Caco-2 (cell line): Measurements from ENCODE around the gene EPC2. TPM values are rescaled to one million over a fixed set of nuclear protein-coding genes. Genes with fewer than 3 reads are reported as not detected.
A peak's percentile ranks its signal among the peaks of the same experiment; 100 is the strongest.

Experiments
- BruUV-seq: library from RNA; stranded (reverse); fragments of 400-500 nt; replicated peaks from 2 replicates; lab custom pipeline; 2021; lab: Mats Ljungman, UMichigan
- CTCF ChIA-PET: fragments of 300-600 bp; sonication (Branson Sonifier 250); formaldehyde crosslinking; loops from one replicate; lab custom pipeline; 2022; ENCODE audit warnings: antibody characterized with exemption; lab: Charles Lee
- POLR2A ChIA-PET: fragments of 300-600 bp; sonication (Branson Sonifier 250); formaldehyde crosslinking; loops from one replicate; lab custom pipeline; 2022; ENCODE audit warnings: antibody characterized with exemption; lab: Charles Lee
- DNase-seq, 2 experiments: peaks; one replicate each; pipeline versions ENCODE4 v3.0.0 to v3.0.0-alpha.2; 2020 to 2022
- H3K27me3 ChIP-seq: replicated peaks from 2 replicates; pipeline ENCODE4 v1.6.0; 2011; ENCODE audit warnings: low read length; ENCODE audit not compliant: control insufficient read depth, insufficient read depth
- H3K36me3 ChIP-seq: 2 replicates; pipeline ENCODE4 v1.5.1; 2011; ENCODE audit warnings: low read length; ENCODE audit not compliant: control insufficient read depth, insufficient read depth
- H3K4me1 ChIP-seq: fragments of 250-450 bp; sonication (Bioruptor Pico); 2 replicates; pipeline ENCODE4 v1.5.1; 2020; ENCODE audit warnings: mild to moderate bottlenecking
- H3K4me3 ChIP-seq: 2 replicates; pipeline ENCODE4 v1.5.1; 2011; ENCODE audit warnings: low read depth, mild to moderate bottlenecking, control low read depth, low read length
- H3K9me3 ChIP-seq: fragments of 250-450 bp; sonication (Bioruptor Pico); 2 replicates; pipeline ENCODE4 v1.5.1; 2020; ENCODE audit warnings: mild to moderate bottlenecking, moderate library complexity
- H3K27ac Mint-ChIP-seq: one replicate; pipeline ENCODE4 v1.8.0; 2022; ENCODE audit warnings: mixed read lengths; ENCODE audit not compliant: unreplicated experiment
- H3K27me3 Mint-ChIP-seq: one replicate; pipeline ENCODE4 v1.8.0; 2022; ENCODE audit warnings: mixed read lengths; ENCODE audit not compliant: insufficient read depth, unreplicated experiment
- H3K36me3 Mint-ChIP-seq: one replicate; pipeline ENCODE4 v1.8.0; 2022; ENCODE audit warnings: mild to moderate bottlenecking, mixed read lengths; ENCODE audit not compliant: insufficient read depth, unreplicated experiment
- H3K4me1 Mint-ChIP-seq: one replicate; pipeline ENCODE4 v1.8.0; 2022; ENCODE audit warnings: low read depth, mixed read lengths; ENCODE audit not compliant: unreplicated experiment
- H3K4me3 Mint-ChIP-seq: one replicate; pipeline ENCODE4 v1.8.0; 2022; ENCODE audit warnings: mild to moderate bottlenecking, moderate library complexity, mixed read lengths; ENCODE audit not compliant: unreplicated experiment
- H3K9me3 Mint-ChIP-seq: one replicate; pipeline ENCODE4 v1.8.0; 2022; ENCODE audit warnings: mixed read lengths; ENCODE audit not compliant: unreplicated experiment
- intact Hi-C: fragments of 100-400 bp; cut with micrococcal nuclease; formaldehyde crosslinking; loops from one replicate; pipeline ENCODE4 v1.10.0; 2022; ENCODE audit not compliant: unreplicated experiment
- total RNA-seq: library from RNA; stranded (reverse); gene quantifications from 2 replicates; pipeline ENCODE4 v1.2.3, GENCODE V29; 2022
- TF ChIP-seq, protein P1 (sequence below), 2 experiments: fragments of 200-600 bp in 1 of 2; IDR thresholded peaks; 1 replicate in 1 of 2; 2 replicates in 1 of 2; pipeline versions ENCODE4 v1.5.1 to v1.8.0; 2011 to 2022; ENCODE audit warnings: antibody characterized with exemption in 1 of 2, control low read depth in 1 of 2, inconsistent platforms in 1 of 2, low read depth in 1 of 2, low read length in 1 of 2, mild to moderate bottlenecking in 1 of 2, moderate library complexity in 1 of 2; ENCODE audit not compliant: insufficient read depth in 1 of 2, severe bottlenecking in 1 of 2, unreplicated experiment in 1 of 2

EPC2 gene
- total RNA-seq, 1 experiment from 2014 or later, result 32.0 TPM

DNA sequence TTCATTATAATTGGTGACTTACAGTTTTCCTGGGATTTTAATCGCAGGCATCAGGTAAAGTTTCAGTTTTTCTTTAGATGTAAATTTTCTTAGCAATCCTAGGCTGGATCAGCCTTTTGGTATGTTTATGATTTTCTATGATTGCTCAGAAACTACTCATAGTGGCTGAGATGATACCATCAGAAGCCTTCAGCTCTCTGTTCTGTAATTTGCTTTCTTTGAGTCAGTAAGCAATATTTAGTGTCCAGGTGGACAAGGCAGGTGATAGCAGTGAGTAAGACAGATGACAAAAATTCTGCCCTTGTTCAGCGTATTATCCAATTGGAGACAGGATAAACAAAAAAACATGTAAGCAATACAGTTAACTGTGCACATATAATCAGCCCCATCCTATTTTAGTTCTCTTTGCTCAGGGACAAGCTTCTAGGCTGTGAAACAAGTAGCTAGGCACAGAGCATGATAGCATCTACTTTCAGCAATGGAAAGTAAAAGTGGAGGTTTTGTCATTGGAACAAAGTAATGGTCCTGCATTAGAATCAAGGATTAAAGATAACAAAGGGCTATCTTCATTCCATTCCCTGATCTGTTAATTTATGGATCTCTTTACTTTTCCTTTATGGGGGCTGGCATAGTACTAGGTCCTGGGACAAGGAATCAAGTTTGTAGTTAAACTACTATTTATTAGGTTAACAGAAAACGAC is 100.8 kb downstream of the EPC2 start:
- peaks cover 42% of the 10 kb centered on the region for H3K4me1 Mint-ChIP-seq
- Histone ChIP-seq H3K36me3 (no peaks in the 10 kb centered on the region), H3K27me3 (no peaks in the 10 kb centered on the region), H3K9me3 (no peaks in the 10 kb centered on the region), H3K4me1 (peaks cover 43% of the 10 kb centered on the region), H3K4me3 (no peak overlapping the region)
- no peaks in the 10 kb centered on the region for H3K36me3 Mint-ChIP-seq
- H3K9me3 Mint-ChIP-seq, result no peaks in the 10 kb centered on the region
- TF ChIP-seq, protein P1, sequence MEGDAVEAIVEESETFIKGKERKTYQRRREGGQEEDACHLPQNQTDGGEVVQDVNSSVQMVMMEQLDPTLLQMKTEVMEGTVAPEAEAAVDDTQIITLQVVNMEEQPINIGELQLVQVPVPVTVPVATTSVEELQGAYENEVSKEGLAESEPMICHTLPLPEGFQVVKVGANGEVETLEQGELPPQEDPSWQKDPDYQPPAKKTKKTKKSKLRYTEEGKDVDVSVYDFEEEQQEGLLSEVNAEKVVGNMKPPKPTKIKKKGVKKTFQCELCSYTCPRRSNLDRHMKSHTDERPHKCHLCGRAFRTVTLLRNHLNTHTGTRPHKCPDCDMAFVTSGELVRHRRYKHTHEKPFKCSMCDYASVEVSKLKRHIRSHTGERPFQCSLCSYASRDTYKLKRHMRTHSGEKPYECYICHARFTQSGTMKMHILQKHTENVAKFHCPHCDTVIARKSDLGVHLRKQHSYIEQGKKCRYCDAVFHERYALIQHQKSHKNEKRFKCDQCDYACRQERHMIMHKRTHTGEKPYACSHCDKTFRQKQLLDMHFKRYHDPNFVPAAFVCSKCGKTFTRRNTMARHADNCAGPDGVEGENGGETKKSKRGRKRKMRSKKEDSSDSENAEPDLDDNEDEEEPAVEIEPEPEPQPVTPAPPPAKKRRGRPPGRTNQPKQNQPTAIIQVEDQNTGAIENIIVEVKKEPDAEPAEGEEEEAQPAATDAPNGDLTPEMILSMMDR (IDR thresholded peaks at IDR 0.05; ENCODE audit: insufficient read depth in 1 of 2, low read depth in 1 of 2, low read length in 1 of 2, severe bottlenecking in 1 of 2, unreplicated experiment in 1 of 2), result no peak
- no peak for DNase-seq
- H3K4me3 Mint-ChIP-seq, result no peak overlapping the region
- ChIA-PET POLR2A (no interaction called here), CTCF (no interaction called here)
- no peaks in the 10 kb centered on the region for H3K27me3 Mint-ChIP-seq
- no TSS peak for BruUV-seq
- H3K27ac Mint-ChIP-seq, result no peak overlapping the region
- intact Hi-C loops, result loop anchor here (5.0 kb wide), 1 partner anchor 98 kb away; no protein-coding TSS in a partner anchor

DNA sequence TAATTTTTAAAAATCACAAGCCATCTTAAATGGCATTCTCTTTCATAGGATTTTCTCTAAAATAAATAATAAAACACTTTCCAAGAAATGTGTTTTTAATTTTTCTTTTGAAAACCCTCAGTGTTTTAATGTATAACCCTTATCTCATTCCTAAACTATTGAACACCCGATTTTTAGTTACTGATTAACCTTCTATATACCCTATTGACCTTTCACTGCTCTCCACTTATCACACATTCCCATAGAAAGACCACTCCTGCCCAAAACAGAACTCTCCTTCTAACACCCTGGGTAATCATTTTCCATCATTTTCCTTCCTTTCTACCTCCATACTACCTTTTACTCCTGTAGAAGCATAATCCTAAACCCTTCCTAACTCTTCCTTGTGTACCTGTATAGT is 102.4 kb downstream of the EPC2 start:
- no peaks in the 10 kb centered on the region for H3K36me3 ChIP-seq
- POLR2A ChIA-PET, result no interaction called here
- intact Hi-C loops, result loop anchor here (1.0 to 5.0 kb wide), 2 partner anchors 100 to 128 kb away; partner anchors contain the start of gene KIF5C
- no peaks in the 10 kb centered on the region for H3K9me3 ChIP-seq
- no peaks in the 10 kb centered on the region for H3K36me3 Mint-ChIP-seq
- peak overlapping the region; percentile 14 for H3K27ac Mint-ChIP-seq
- peaks cover 39% of the 10 kb centered on the region for H3K4me1 Mint-ChIP-seq
- no peaks in the 10 kb centered on the region for H3K9me3 Mint-ChIP-seq
- no peaks in the 10 kb centered on the region for H3K27me3 Mint-ChIP-seq
- peaks cover 47% of the 10 kb centered on the region for H3K4me1 ChIP-seq
- TF ChIP-seq, protein P1 (IDR thresholded peaks at IDR 0.05; ENCODE audit: insufficient read depth in 1 of 2, low read depth in 1 of 2, low read length in 1 of 2, severe bottlenecking in 1 of 2, unreplicated experiment in 1 of 2), result no peak
- H3K4me3 ChIP-seq, result 0 out of 2 replicates have a peak overlapping the region, but pooled peaks have one; percentile 5
- CTCF ChIA-PET, result no interaction called here
- H3K27me3 ChIP-seq, result no peaks in the 10 kb centered on the region
- peak in 1 of 2 experiments; percentile 29 for DNase-seq
- peak overlapping the region; percentile 55 for H3K4me3 Mint-ChIP-seq
- BruUV-seq, result no TSS peak

DNA sequence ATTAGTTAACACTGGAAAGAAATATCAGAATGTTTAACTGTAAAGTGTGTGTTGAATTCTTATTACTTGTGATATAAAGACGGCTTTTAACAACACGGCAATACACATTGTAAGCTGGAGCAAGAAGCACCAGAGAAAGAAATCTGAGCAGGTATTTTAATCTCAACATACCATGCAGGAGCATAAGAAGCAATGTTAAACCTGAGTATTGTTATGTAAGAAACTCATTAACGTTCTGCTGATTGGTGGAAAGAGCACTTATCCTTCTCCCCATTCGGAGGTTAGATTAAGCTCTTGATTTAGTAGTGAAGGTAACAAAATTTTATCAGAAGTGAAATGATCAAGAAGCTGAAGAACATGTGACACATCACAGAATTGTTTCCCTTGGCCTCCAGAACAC is 107.4 kb downstream of the EPC2 start:
- Mint-ChIP-seq H3K9me3 (no peaks in the 10 kb centered on the region), H3K27me3 (no peaks in the 10 kb centered on the region), H3K4me1 (peaks cover 34% of the 10 kb centered on the region), H3K27ac (no peak overlapping the region), H3K36me3 (peaks cover 10% of the 10 kb centered on the region), H3K4me3 (no peak overlapping the region)
- Histone ChIP-seq H3K9me3 (no peaks in the 10 kb centered on the region), H3K4me1 (peaks cover 29% of the 10 kb centered on the region), H3K4me3 (no peak overlapping the region), H3K36me3 (no peaks in the 10 kb centered on the region), H3K27me3 (no peaks in the 10 kb centered on the region)
- POLR2A ChIA-PET, result no interaction called here
- CTCF ChIA-PET, result no interaction called here
- TF ChIP-seq, protein P1 (IDR thresholded peaks at IDR 0.05; ENCODE audit: insufficient read depth in 1 of 2, low read depth in 1 of 2, low read length in 1 of 2, severe bottlenecking in 1 of 2, unreplicated experiment in 1 of 2), result no peak
- DNase-seq, result no peak
- BruUV-seq, result no TSS peak
- intact Hi-C loops, result no loop called here
